Stimulated activated CD8-positive, alpha-beta memory T cell treated with anti-CD3 and anti-CD28 coated beads, Interleukin-12 subunit alpha, Interleukin-12 subunit beta, amount 100 ng/mL, for 24 hours (primary cell): ENCODE results near the gene CASP3.

Experiments
- DNase-seq: peaks from one replicate; pipeline ENCODE4 v3.0.0-alpha.2; 2020; ENCODE audit errors: extremely low read depth

Gene CASP3

GRCh38 chr4:184649026-184649970, at the start of gene CASP3, which contains the start of gene PRIMPOL:
TSS of gene CASP3 (minus strand) at chr4:184649447. CDS start at chr4:184638453, 10,994 bp downstream.
TSS of gene PRIMPOL (plus strand) at chr4:184649738. CDS start at chr4:184657141, 7,403 bp downstream.
- peak; percentile 89 for DNase-seq

GRCh38 chr4:184697956-184698355, 48.7 kb upstream of the CASP3 start:
- DNase-seq: no peak

GRCh38 chr4:184695178-184695896, 46.1 kb upstream of the CASP3 start:
- DNase-seq: no peak

- no peak for DNase-seq
Measured at GRCh38 chr4:184694412-184694956, 45.2 kb upstream of the CASP3 start.

- DNase-seq: no peak
Measured at GRCh38 chr4:184693056-184693455, 43.8 kb upstream of the CASP3 start.

- no peak for DNase-seq
Measured at GRCh38 chr4:184689681-184690080, 40.4 kb upstream of the CASP3 start.

GRCh38 chr4:184688447-184688846, 39.2 kb upstream of the CASP3 start:
- DNase-seq: no peak

- DNase-seq: no peak
Measured at GRCh38 chr4:184688005-184688404, 38.8 kb upstream of the CASP3 start.

- no peak for DNase-seq
Measured at GRCh38 chr4:184684491-184685189, 35.4 kb upstream of the CASP3 start.

- DNase-seq: no peak
Measured at GRCh38 chr4:184681916-184682315, 32.7 kb upstream of the CASP3 start.

- no peak for DNase-seq
Measured at GRCh38 chr4:184680698-184681097, 31.5 kb upstream of the CASP3 start.

GRCh38 chr4:184675821-184676492, 26.7 kb upstream of the CASP3 start:
- no peak for DNase-seq

- no peak for DNase-seq
Measured at GRCh38 chr4:184675018-184675417, 25.8 kb upstream of the CASP3 start.

GRCh38 chr4:184674011-184674410, 24.8 kb upstream of the CASP3 start:
- no peak for DNase-seq

GRCh38 chr4:184672741-184673140, 23.5 kb upstream of the CASP3 start:
- DNase-seq: no peak

GRCh38 chr4:184671101-184671500, 21.9 kb upstream of the CASP3 start:
- no peak for DNase-seq

- DNase-seq: no peak
Measured at GRCh38 chr4:184669251-184669650, 20.0 kb upstream of the CASP3 start.

- no peak for DNase-seq
Measured at GRCh38 chr4:184668511-184669114, 19.4 kb upstream of the CASP3 start.

GRCh38 chr4:184668096-184668495, 18.8 kb upstream of the CASP3 start:
- DNase-seq: no peak

- no peak for DNase-seq
Measured at GRCh38 chr4:184666670-184667069, 17.4 kb upstream of the CASP3 start.
